Rectal smooth muscle tissue (tissue), 1 donor: ENCODE data around the gene FOXE3.
"Not testable (repeated sequence)": the region's sequence is repeated elsewhere in the genome, so short reads cannot be mapped to it uniquely, and the experiment has no call there.

ENCODE experiments used
- H3K27ac ChIP-seq: one replicate; pipeline ENCODE4 v1.7.0; 2013; ENCODE audit warnings: low read depth, low read length, inconsistent platforms
- H3K27me3 ChIP-seq: one replicate; pipeline ENCODE4 v1.7.0; 2013; ENCODE audit warnings: low read length; ENCODE audit not compliant: control insufficient read depth, insufficient read depth
- H3K36me3 ChIP-seq: one replicate; pipeline ENCODE4 v1.7.0; 2013; ENCODE audit warnings: low read length; ENCODE audit not compliant: control insufficient read depth, insufficient read depth
- H3K4me1 ChIP-seq: one replicate; pipeline ENCODE4 v1.7.0; 2013; ENCODE audit warnings: low read length; ENCODE audit not compliant: control insufficient read depth, insufficient read depth
- H3K4me3 ChIP-seq: one replicate; pipeline ENCODE4 v1.7.0; 2013; ENCODE audit warnings: low read length
- H3K9ac ChIP-seq: one replicate; pipeline ENCODE4 v1.7.0; 2013; ENCODE audit warnings: low read length

Gene FOXE3

GRCh38 chr1:47448462-47449222 is 32.6 kb downstream of the FOXE3 start:
- Histone ChIP-seq H3K4me3 (no peak overlapping the region), H3K4me1 (peaks cover 3% of the 10 kb centered on the region), H3K9ac (no peak overlapping the region), H3K36me3 (no peaks in the 10 kb centered on the region), H3K27me3 (peaks cover 40% of the 10 kb centered on the region), H3K27ac (no peak overlapping the region)

GRCh38 chr1:47449822-47450552 is 33.9 kb downstream of the FOXE3 start:
- Histone ChIP-seq H3K4me1 (no peaks in the 10 kb centered on the region), H3K27me3 (peaks cover 31% of the 10 kb centered on the region), H3K36me3 (no peaks in the 10 kb centered on the region), H3K4me3 (no peak overlapping the region), H3K9ac (no peak overlapping the region), H3K27ac (no peak overlapping the region)

- Histone ChIP-seq H3K9ac (no peak overlapping the region), H3K4me1 (no peaks in the 10 kb centered on the region), H3K36me3 (no peaks in the 10 kb centered on the region), H3K27ac (no peak overlapping the region), H3K27me3 (peaks cover 27% of the 10 kb centered on the region), H3K4me3 (no peak overlapping the region)
These were observed 34.5 kb downstream of the FOXE3 start for GRCh38 chr1:47450606-47451005.

- H3K4me3 ChIP-seq: no peak overlapping the region
- H3K27me3 ChIP-seq: peaks cover 11% of the 10 kb centered on the region
- no peaks in the 10 kb centered on the region for H3K4me1 ChIP-seq
These were observed 36.3 kb downstream of the FOXE3 start for GRCh38 chr1:47452426-47452825.

GRCh38 chr1:47453910-47454309 is 37.8 kb downstream of the FOXE3 start:
- not testable (repeated sequence) for H3K9ac ChIP-seq, H3K4me3 ChIP-seq, H3K4me1 ChIP-seq, H3K36me3 ChIP-seq, H3K27ac ChIP-seq, H3K27me3 ChIP-seq

More at GRCh38 chr1:47452426-47452825, 36.3 kb downstream of the FOXE3 start:
- H3K27ac ChIP-seq: no peak overlapping the region
- no peak overlapping the region for H3K9ac ChIP-seq
- no peaks in the 10 kb centered on the region for H3K36me3 ChIP-seq

GRCh38 chr1:47456250-47456649 is 40.2 kb downstream of the FOXE3 start:
- no peaks in the 10 kb centered on the region for H3K27me3 ChIP-seq
- no peak overlapping the region for H3K27ac ChIP-seq
- no peaks in the 10 kb centered on the region for H3K36me3 ChIP-seq
- H3K4me1 ChIP-seq: no peaks in the 10 kb centered on the region
- no peak overlapping the region for H3K4me3 ChIP-seq
- no peak overlapping the region for H3K9ac ChIP-seq

- not testable (repeated sequence) for H3K9ac ChIP-seq, H3K36me3 ChIP-seq, H3K27ac ChIP-seq, H3K4me3 ChIP-seq, H3K4me1 ChIP-seq, H3K27me3 ChIP-seq
These were observed 41.5 kb downstream of the FOXE3 start for GRCh38 chr1:47457547-47457946.

- H3K4me1 ChIP-seq: no peaks in the 10 kb centered on the region
- H3K9ac ChIP-seq: no peak overlapping the region
- no peak overlapping the region for H3K27ac ChIP-seq
- no peaks in the 10 kb centered on the region for H3K36me3 ChIP-seq
- no peak overlapping the region for H3K4me3 ChIP-seq
- H3K27me3 ChIP-seq: no peaks in the 10 kb centered on the region
These were observed 43.2 kb downstream of the FOXE3 start for GRCh38 chr1:47459253-47459788.

- H3K27ac ChIP-seq: no peak overlapping the region
- no peak overlapping the region for H3K9ac ChIP-seq
- no peaks in the 10 kb centered on the region for H3K4me1 ChIP-seq
- H3K4me3 ChIP-seq: no peak overlapping the region
- no peaks in the 10 kb centered on the region for H3K27me3 ChIP-seq
- no peaks in the 10 kb centered on the region for H3K36me3 ChIP-seq
These were observed 44.0 kb downstream of the FOXE3 start for GRCh38 chr1:47460040-47460439.

GRCh38 chr1:47460456-47460855 is 44.4 kb downstream of the FOXE3 start:
- no peaks in the 10 kb centered on the region for H3K4me1 ChIP-seq
- no peak overlapping the region for H3K4me3 ChIP-seq
- no peaks in the 10 kb centered on the region for H3K36me3 ChIP-seq
- no peaks in the 10 kb centered on the region for H3K27me3 ChIP-seq
- H3K27ac ChIP-seq: no peak overlapping the region
- H3K9ac ChIP-seq: no peak overlapping the region

GRCh38 chr1:47465605-47466004 is 49.5 kb downstream of the FOXE3 start:
- Histone ChIP-seq H3K9ac (no peak overlapping the region), H3K4me3 (no peak overlapping the region), H3K4me1 (no peaks in the 10 kb centered on the region), H3K27me3 (peaks cover 3% of the 10 kb centered on the region), H3K36me3 (no peaks in the 10 kb centered on the region), H3K27ac (no peak overlapping the region)
